ENCODE measurements around the gene DSTN.

DSTN gene

GRCh38 chr20:17584689-17585088, 14.8 kb downstream of the DSTN start:
- no peaks in the 10 kb centered on the region for H3K9me3 Mint-ChIP-seq
- peaks cover 25% of the 10 kb centered on the region for H3K4me1 Mint-ChIP-seq (ENCODE audit: low read depth)
- no peak overlapping the region for H3K4me3 Mint-ChIP-seq
- peaks cover 6% of the 10 kb centered on the region for H3K36me3 Mint-ChIP-seq (ENCODE audit: low read depth)
- H3K27ac Mint-ChIP-seq, result no peak overlapping the region
- no peaks in the 10 kb centered on the region for H3K27me3 Mint-ChIP-seq

GRCh38 chr20:17586250-17586649, 16.4 kb downstream of the DSTN start:
- Mint-ChIP-seq H3K36me3 (ENCODE audit: low read depth) (peaks cover 6% of the 10 kb centered on the region), H3K27ac (no peak overlapping the region), H3K27me3 (no peaks in the 10 kb centered on the region), H3K9me3 (no peaks in the 10 kb centered on the region), H3K4me3 (no peak overlapping the region), H3K4me1 (ENCODE audit: low read depth) (peaks cover 21% of the 10 kb centered on the region)

GRCh38 chr20:17587148-17587547, 17.3 kb downstream of the DSTN start:
- Mint-ChIP-seq H3K9me3 (no peaks in the 10 kb centered on the region), H3K27ac (no peak overlapping the region), H3K4me1 (ENCODE audit: low read depth) (peaks cover 21% of the 10 kb centered on the region)

GRCh38 chr20:17587824-17588223, 17.9 kb downstream of the DSTN start:
- Mint-ChIP-seq H3K27ac (no peak overlapping the region), H3K4me3 (no peak overlapping the region), H3K36me3 (ENCODE audit: low read depth) (no peaks in the 10 kb centered on the region), H3K9me3 (no peaks in the 10 kb centered on the region), H3K27me3 (no peaks in the 10 kb centered on the region), H3K4me1 (ENCODE audit: low read depth) (peaks cover 15% of the 10 kb centered on the region)

More at GRCh38 chr20:17587148-17587547, 17.3 kb downstream of the DSTN start:
- H3K36me3 Mint-ChIP-seq (ENCODE audit: low read depth), result peaks cover 6% of the 10 kb centered on the region
- no peak overlapping the region for H3K4me3 Mint-ChIP-seq
- no peaks in the 10 kb centered on the region for H3K27me3 Mint-ChIP-seq

GRCh38 chr20:17589161-17589834, 19.4 kb downstream of the DSTN start:
- Mint-ChIP-seq H3K4me1 (ENCODE audit: low read depth) (peaks cover 13% of the 10 kb centered on the region), H3K27ac (no peak overlapping the region), H3K27me3 (no peaks in the 10 kb centered on the region), H3K9me3 (no peaks in the 10 kb centered on the region), H3K4me3 (no peak overlapping the region), H3K36me3 (ENCODE audit: low read depth) (no peaks in the 10 kb centered on the region)

- H3K4me3 Mint-ChIP-seq, result no peak overlapping the region
- H3K36me3 Mint-ChIP-seq (ENCODE audit: low read depth), result no peaks in the 10 kb centered on the region
- no peaks in the 10 kb centered on the region for H3K27me3 Mint-ChIP-seq
- peaks cover 13% of the 10 kb centered on the region for H3K4me1 Mint-ChIP-seq (ENCODE audit: low read depth)
- H3K27ac Mint-ChIP-seq, result no peak overlapping the region
- H3K9me3 Mint-ChIP-seq, result no peaks in the 10 kb centered on the region
Measured at GRCh38 chr20:17590245-17590644, 20.4 kb downstream of the DSTN start.

- H3K4me3 Mint-ChIP-seq, result no peak overlapping the region
- no peaks in the 10 kb centered on the region for H3K27me3 Mint-ChIP-seq
- peaks cover 8% of the 10 kb centered on the region for H3K36me3 Mint-ChIP-seq (ENCODE audit: low read depth)
- H3K27ac Mint-ChIP-seq, result no peak overlapping the region
- peaks cover 5% of the 10 kb centered on the region for H3K4me1 Mint-ChIP-seq (ENCODE audit: low read depth)
- no peaks in the 10 kb centered on the region for H3K9me3 Mint-ChIP-seq
Measured at GRCh38 chr20:17593902-17594301, 24.0 kb downstream of the DSTN start.

GRCh38 chr20:17594443-17594842, 24.6 kb downstream of the DSTN start:
- H3K4me1 Mint-ChIP-seq (ENCODE audit: low read depth), result peaks cover 5% of the 10 kb centered on the region
- H3K4me3 Mint-ChIP-seq, result no peak overlapping the region
- H3K9me3 Mint-ChIP-seq, result no peaks in the 10 kb centered on the region
- H3K36me3 Mint-ChIP-seq (ENCODE audit: low read depth), result peaks cover 8% of the 10 kb centered on the region
- H3K27me3 Mint-ChIP-seq, result no peaks in the 10 kb centered on the region
- H3K27ac Mint-ChIP-seq, result no peak overlapping the region

GRCh38 chr20:17595856-17596255, 26.0 kb downstream of the DSTN start:
- Mint-ChIP-seq H3K9me3 (no peaks in the 10 kb centered on the region), H3K27me3 (no peaks in the 10 kb centered on the region), H3K4me3 (no peak overlapping the region), H3K36me3 (ENCODE audit: low read depth) (peaks cover 12% of the 10 kb centered on the region), H3K27ac (no peak overlapping the region), H3K4me1 (ENCODE audit: low read depth) (no peaks in the 10 kb centered on the region)

- H3K27me3 Mint-ChIP-seq, result no peaks in the 10 kb centered on the region
- no peaks in the 10 kb centered on the region for H3K9me3 Mint-ChIP-seq
- H3K36me3 Mint-ChIP-seq (ENCODE audit: low read depth), result peaks cover 23% of the 10 kb centered on the region
- no peak overlapping the region for H3K27ac Mint-ChIP-seq
- H3K4me3 Mint-ChIP-seq, result no peak overlapping the region
- peaks cover 3% of the 10 kb centered on the region for H3K4me1 Mint-ChIP-seq (ENCODE audit: low read depth)
Measured at GRCh38 chr20:17598013-17598550, 28.2 kb downstream of the DSTN start.

GRCh38 chr20:17601957-17602356, 32.1 kb downstream of the DSTN start:
- H3K27ac Mint-ChIP-seq, result no peak overlapping the region
- H3K4me3 Mint-ChIP-seq, result no peak overlapping the region
- no peaks in the 10 kb centered on the region for H3K9me3 Mint-ChIP-seq
- peaks cover 38% of the 10 kb centered on the region for H3K36me3 Mint-ChIP-seq (ENCODE audit: low read depth)
- H3K27me3 Mint-ChIP-seq, result no peaks in the 10 kb centered on the region
- peaks cover 3% of the 10 kb centered on the region for H3K4me1 Mint-ChIP-seq (ENCODE audit: low read depth)

- H3K4me3 Mint-ChIP-seq, result no peak overlapping the region
- H3K36me3 Mint-ChIP-seq (ENCODE audit: low read depth), result peaks cover 33% of the 10 kb centered on the region
- peaks cover 3% of the 10 kb centered on the region for H3K4me1 Mint-ChIP-seq (ENCODE audit: low read depth)
- H3K27me3 Mint-ChIP-seq, result no peaks in the 10 kb centered on the region
- no peak overlapping the region for H3K27ac Mint-ChIP-seq
- no peaks in the 10 kb centered on the region for H3K9me3 Mint-ChIP-seq
Measured at GRCh38 chr20:17602493-17602892, 32.6 kb downstream of the DSTN start.

- peaks cover 36% of the 10 kb centered on the region for H3K36me3 Mint-ChIP-seq (ENCODE audit: low read depth)
- no peak overlapping the region for H3K27ac Mint-ChIP-seq
- no peaks in the 10 kb centered on the region for H3K9me3 Mint-ChIP-seq
Measured at GRCh38 chr20:17605131-17605660, 35.3 kb downstream of the DSTN start.

GRCh38 chr20:17606001-17606400, 36.1 kb downstream of the DSTN start:
- no peak overlapping the region for H3K27ac Mint-ChIP-seq
- peaks cover 22% of the 10 kb centered on the region for H3K4me1 Mint-ChIP-seq (ENCODE audit: low read depth)
- no peak overlapping the region for H3K4me3 Mint-ChIP-seq
- H3K27me3 Mint-ChIP-seq, result no peaks in the 10 kb centered on the region
- peaks cover 31% of the 10 kb centered on the region for H3K36me3 Mint-ChIP-seq (ENCODE audit: low read depth)
- no peaks in the 10 kb centered on the region for H3K9me3 Mint-ChIP-seq

More at GRCh38 chr20:17605131-17605660, 35.3 kb downstream of the DSTN start:
- Mint-ChIP-seq H3K4me1 (ENCODE audit: low read depth) (peaks cover 15% of the 10 kb centered on the region), H3K27me3 (no peaks in the 10 kb centered on the region), H3K4me3 (no peak overlapping the region)

- H3K36me3 Mint-ChIP-seq (ENCODE audit: low read depth), result peaks cover 21% of the 10 kb centered on the region
- H3K27ac Mint-ChIP-seq, result peak overlapping the region; percentile 16
- H3K27me3 Mint-ChIP-seq, result no peaks in the 10 kb centered on the region
- H3K4me3 Mint-ChIP-seq, result no peak overlapping the region
- no peaks in the 10 kb centered on the region for H3K9me3 Mint-ChIP-seq
- peaks cover 38% of the 10 kb centered on the region for H3K4me1 Mint-ChIP-seq (ENCODE audit: low read depth)
Measured at GRCh38 chr20:17608701-17609497, 39.0 kb downstream of the DSTN start.
